ENCODE data around the gene DGKB.

GRCh38 chr7:14201353-14201752 lies 701.2 kb downstream of the DGKB start:
- TF ChIP-seq, protein P1, sequence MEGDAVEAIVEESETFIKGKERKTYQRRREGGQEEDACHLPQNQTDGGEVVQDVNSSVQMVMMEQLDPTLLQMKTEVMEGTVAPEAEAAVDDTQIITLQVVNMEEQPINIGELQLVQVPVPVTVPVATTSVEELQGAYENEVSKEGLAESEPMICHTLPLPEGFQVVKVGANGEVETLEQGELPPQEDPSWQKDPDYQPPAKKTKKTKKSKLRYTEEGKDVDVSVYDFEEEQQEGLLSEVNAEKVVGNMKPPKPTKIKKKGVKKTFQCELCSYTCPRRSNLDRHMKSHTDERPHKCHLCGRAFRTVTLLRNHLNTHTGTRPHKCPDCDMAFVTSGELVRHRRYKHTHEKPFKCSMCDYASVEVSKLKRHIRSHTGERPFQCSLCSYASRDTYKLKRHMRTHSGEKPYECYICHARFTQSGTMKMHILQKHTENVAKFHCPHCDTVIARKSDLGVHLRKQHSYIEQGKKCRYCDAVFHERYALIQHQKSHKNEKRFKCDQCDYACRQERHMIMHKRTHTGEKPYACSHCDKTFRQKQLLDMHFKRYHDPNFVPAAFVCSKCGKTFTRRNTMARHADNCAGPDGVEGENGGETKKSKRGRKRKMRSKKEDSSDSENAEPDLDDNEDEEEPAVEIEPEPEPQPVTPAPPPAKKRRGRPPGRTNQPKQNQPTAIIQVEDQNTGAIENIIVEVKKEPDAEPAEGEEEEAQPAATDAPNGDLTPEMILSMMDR (IDR thresholded peaks at IDR 0.05; ENCODE audit: low read length) = no peak
- TF ChIP-seq EZH2 (optimal IDR thresholded peaks at IDR 0.05; ENCODE audit: low read depth, low read length) = no peak

Measured in MM.1S (cell line).